Eye (tissue), 1 donor: ENCODE data around the gene NCOA3.

Experiments used
- DNase-seq: peaks from one replicate; pipeline ENCODE4 v3.0.0-alpha.2; 2015

Gene NCOA3

GRCh38 chr20:47669489-47669888 is 167.8 kb downstream of the NCOA3 start:
- no peak for DNase-seq

- no peak for DNase-seq
Observed at GRCh38 chr20:47669927-47670890, 168.5 kb downstream of the NCOA3 start.

DNA sequence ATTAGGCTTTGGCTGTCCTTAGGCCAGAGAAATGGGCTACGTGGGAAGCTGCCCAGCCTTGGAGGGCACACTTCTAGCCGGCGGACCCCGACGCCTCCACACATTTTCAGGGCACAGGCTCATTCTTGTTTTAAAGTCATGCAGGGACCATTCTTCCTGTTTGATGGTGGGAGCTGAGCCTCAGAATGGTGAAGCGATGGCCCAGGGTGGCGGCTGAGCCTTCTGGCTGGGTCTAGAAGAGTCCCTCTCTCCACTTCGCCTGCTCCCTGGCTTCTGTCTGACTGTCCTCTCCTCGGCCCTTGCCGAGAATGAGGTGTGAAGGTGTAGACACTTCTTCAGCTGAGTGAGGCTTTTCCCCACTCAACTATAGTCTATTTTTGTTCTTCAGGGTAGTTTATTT is 169.2 kb downstream of the NCOA3 start:
- no peak for DNase-seq

GRCh38 chr20:47672166-47672565 is 170.5 kb downstream of the NCOA3 start:
- DNase-seq: no peak

DNA sequence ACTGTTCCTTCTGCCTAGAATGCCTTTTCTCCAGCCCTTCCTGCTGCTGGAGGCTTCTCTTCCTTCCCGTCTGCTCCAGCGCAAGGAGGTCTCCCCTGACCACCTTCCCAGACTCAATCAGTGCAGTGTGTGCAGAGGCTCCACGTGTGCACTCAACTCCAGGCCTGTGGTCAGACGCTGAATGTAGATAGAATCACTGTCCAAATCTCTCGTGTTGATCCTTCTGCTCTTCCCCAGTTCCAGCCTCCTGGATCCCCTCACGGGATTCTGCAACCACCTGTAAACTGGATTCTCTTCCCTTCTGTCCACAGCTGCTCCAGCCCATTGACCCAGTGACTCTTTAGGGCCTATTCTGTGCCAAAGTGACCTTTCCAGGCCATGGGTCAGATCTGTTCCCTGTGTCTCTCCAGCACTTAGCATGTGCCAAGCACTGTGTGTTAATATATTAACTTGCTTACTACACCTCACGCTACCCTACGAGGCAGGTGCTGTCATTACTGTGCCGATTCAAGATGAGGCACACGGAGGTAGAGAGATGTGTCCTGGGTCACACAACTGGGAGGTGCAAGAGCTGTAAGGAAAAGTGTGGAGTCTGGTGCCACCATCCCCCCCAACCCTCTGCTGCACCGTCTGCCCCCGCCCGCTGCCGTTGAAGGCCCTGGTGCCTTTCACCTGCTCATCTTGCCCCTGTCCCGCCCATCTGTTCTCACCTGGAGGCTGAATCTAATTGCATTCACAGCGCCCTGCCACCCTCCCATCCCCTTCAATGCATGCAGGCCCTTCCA is 171.4 kb downstream of the NCOA3 start:
- DNase-seq: no peak

GRCh38 chr20:47673671-47673955 is 171.9 kb downstream of the NCOA3 start:
- no peak for DNase-seq

DNA sequence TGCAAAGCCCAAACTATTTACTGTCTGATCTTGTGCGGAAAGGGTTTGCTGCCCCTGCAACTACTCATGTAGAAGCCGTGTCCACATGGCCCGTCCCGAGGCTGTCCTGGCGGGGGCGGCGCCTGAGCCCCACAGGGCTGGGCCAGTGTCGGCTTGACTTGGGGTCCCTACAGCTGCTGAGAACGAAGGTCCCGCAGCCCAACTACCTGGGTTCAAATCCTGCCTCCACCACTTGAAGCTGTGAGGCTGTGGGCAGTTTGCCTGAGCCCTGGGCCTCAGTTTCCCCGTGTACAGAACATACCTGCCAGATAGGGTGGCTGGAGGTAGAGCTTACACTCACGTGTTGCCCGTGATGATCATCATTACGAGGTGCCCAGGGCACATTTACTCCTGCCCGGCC is 172.5 kb downstream of the NCOA3 start:
- DNase-seq: no peak

DNA sequence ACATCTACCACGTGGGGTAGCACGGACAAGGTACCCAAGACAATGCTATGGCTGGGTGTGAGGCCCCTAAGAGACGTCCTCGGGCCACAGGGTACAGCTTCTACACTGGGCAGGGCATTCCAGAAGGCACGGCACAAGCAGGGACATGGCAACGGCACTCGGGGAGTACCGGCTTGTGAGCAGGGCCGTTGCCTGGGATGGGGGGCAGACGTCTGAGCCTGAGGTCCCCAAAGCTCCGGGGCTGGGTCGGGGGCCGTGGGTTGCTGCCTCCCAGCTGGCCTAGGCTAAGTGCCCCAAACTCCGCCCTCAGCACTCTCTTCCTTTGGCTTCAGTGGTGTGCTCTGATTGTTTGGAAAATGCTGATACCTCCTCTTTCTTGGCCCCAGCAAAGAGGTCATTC is 173.0 kb downstream of the NCOA3 start:
- DNase-seq: no peak

DNA sequence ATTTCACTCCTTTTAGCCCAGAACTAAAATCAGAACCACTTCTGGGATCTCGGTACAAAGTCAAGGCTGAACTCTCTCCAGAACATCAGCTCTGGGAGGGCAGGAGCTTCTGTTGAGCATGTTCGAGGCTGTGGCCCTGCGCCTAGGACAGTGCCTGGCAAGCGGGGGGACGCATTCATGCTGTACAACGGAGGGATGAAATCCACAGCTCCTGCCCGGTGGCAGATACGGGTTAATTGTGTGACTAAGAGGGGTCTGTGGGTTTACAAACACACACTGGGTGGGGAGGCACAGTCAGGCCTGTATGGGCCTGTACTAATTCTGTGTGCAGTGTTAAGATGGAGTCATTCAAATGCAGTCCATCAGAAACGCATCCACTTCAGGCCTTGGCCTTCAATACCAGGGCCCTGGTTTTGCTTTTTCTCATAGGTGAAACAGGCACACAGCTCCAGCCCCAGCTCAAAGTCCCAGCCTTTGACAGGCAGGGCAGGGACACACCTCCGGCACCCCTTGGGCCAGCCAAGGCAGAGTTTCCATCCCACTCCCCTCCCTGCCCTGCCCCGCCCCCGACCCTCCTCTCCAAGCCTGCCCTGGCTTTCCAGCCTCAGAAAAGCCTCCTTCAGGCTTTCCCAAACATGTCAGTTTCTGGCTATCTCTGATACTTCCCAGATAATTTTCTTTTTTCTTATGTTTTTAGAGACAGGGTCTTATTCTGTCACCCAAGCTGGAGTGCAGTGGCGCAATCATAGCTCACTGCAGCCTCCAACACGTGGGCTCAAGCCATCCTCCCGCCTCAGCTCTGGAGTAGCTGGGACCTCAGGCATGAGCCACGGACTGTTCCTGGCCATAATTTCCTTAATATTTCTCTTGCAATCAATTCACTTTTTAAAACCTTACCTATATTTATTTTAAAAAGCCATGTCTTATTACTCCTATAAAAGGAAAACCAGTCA is 173.8 kb downstream of the NCOA3 start:
- no peak for DNase-seq

DNA sequence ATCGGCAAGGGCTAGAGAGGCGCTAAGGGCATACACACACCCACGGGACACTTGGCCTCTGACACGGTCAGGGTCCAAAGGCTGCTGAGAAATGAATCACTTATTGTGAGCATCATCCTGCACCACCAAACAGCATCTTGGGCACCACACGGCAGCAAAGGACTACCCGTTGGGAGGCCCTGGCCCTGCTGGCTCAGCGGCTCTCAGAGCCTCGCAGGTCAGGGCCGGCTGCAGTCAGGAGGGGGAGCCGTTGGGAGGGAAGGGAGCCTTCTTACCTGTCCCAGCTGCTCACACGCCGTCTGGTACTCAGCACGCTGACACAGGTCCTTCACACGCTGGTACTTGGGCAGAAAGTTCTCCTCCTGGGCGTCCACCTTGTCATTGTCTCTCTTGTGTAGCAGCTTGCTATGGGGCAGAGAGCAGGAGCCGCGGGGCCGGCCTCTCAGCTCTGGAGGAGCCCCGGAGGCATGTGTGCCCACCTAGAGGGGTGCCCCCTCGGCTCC is 174.6 kb downstream of the NCOA3 start:
- DNase-seq: no peak

GRCh38 chr20:47676912-47677634 is 175.4 kb downstream of the NCOA3 start:
- DNase-seq: no peak

DNA sequence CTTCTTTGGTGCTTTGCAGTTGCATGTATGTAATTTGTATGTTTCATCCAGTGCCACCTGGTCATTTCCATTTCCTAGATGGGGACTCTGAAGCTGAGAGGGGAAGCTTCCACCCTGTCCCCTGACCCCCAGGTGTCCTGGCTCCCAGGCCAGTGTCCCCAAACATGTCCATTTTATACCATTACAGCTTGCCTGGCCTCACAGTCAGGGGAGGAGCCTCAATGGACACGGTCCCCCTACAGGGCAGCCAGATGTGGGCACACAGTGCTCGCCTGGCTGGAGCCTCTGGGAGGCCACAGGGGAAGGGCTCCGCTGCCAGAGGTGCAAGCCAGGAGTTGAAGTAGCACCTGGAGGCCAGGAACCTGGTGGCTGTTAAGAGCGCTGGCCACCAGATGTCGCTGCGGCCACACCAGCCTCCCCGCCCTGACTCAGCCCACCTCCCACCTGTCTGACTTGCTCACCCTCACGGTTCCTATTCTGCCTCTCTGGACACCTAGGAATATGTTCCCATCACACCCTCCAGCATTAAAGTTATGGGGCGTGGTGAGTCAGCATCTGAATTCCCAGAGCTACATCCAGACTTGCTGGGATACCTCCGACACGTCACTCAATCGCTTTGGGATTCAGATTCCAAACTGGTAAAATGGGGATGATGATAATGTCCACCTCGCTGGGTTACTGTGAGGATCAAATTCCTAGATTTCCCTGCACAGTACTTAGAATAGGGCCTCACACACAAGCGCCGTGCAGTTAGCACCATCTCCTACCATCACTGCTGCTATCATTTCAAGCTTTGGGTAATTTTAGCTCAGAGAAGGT is 176.2 kb downstream of the NCOA3 start:
- DNase-seq: peak; percentile 74

DNA sequence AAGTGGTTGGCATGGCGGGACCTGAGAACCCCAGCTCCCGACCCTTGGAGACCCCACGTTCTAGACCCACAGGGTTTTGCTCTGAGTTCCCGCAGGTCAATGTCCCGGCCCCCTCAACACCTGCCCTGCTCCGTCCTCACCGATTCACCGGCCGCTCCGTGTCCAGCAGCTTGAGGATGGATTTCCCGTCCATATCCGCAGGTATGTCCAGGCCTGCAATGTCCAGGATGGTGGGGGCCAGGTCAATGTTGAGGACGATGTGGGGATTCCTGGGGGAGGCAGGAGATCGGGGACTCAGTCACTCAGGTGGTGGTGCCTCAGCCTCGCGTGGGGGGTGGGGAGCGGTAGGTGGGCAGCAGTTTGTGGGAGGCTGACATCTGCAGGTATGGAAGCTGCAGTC is 176.8 kb downstream of the NCOA3 start:
- no peak for DNase-seq

- DNase-seq: no peak
Observed at GRCh38 chr20:47679462-47679861, 177.8 kb downstream of the NCOA3 start.

DNA sequence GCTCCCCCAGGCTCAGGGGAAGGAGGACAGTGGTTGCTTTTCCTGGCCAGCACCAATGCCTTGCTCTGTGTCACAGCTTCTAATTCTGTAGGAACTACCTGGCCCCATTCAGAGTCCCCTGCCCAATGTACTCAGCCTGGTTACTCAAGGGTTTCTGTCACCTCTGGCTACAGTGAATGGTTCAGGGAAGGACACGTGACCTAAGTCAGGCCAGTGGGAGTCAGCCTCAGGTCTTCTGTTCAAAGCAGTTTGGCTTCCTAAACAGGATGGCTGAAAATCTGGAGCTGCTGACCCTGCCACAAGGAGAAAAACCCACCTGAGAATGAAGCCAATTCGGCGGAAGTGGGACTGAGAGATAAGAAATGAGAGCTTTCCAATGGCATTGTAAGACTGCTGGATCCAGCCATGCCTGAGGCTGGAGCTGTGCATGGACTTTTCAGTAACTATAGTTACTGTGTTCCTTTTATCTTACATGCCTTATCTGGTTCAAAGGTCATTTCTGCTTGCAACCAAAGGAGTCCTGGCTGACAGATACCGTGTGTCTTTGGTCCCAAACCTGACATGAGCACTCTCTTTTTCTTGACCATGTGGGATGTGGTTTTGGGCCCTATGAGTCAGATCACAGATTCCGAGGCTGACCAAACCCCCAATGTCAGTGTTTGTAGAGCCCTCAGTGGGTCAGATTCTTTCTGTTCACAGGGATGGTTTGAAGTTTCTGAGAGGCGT is 179.3 kb downstream of the NCOA3 start:
- no peak for DNase-seq

DNA sequence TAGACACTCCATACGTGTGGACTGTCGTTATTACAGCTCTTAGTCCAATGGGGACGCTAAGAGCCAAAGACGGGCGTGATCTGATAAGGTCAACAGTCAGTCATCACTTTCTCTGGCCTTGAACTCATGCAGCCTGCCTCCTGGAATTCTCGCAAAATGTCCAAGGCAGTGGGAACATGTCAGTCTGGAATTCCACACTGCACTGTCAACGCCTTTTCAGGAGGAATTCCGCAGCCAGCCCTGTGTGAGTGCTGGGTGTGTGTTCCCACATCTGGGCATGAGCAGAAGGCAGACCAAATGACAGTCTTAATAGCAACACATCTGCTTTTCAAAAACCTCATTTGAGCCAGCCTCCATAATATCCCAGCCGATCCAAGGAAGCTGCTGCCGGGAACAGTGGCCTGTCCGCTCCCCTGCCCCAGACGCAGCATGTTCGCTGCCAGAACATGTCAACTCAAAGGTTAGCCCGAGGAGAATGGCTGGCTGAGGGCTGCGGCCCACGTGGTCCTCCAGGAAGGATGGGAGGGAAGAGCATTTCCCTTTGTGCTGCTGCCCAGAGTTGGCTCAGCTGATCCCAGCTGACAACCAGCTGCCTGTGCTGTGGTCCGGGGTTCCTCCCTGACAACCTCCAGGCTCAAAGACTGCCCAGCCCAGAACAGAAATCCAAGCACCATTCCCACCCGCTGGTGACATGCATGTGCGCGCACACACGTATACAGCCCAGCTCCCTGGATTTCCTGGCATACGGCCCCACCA is 180.5 kb downstream of the NCOA3 start:
- DNase-seq: peak; percentile 67

- no peak for DNase-seq
Observed at GRCh38 chr20:47682916-47683315, 181.2 kb downstream of the NCOA3 start.

DNA sequence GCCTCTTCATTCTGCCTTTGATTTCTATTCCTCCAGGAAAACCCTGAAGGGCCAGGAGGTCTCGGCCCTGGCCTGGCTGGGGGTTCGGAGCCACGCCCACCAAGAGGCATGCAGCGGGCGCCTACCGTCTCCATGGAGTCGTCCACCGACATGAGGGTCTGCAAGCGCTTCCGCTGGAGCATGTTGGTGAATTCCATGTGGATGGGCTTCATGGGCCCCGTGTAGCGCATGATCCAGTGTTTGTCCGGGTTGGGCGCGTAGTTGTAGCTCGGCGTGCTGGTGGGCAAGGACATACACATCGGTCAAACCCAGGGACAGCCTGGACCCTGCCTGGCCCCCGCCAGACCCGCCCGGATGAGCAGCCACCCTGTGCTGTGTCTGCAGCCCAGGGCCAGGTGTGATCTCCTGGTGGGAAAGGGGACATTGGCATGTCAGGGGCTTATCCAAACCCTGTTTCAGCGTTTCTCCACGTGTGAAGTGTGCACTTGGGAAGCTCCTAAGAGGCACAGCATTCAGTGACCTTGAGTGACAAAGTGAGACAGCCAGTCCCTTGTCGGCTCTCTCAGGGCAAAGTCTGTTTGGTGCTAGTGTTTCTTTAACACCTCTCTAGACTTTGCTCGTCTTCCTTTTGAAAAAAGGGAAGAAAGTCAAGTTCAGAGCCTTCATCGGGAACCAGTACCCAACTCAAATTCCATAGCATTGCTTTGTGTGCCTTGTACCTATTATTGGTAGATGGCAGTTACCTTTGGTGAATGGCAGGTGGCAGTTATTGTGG is 182.8 kb downstream of the NCOA3 start:
- DNase-seq: no peak

DNA sequence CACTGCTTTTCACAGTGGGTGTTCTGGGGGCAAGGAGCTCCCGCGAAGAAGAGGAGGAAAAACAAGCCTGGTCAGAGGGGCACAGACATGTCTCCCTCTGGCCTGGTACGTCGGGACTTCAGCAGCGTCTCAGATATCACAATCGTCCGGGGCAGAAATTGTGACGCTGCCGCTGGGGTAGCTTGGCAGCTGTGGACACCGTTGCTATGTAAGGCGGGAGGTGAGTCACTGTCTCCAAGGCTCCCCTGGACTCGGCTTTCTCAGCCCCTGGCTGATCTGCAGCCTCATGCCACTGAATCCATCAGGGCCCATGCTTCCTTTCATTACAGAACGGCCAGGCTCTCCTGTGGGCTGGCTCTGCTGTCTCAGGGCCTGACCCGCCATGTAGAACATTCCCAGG is 184.9 kb downstream of the NCOA3 start:
- DNase-seq: peak; percentile 32
